COLO668 (cell line): ENCODE results near the gene USP34.

Experiments
- DNase-seq: peaks from one replicate; lab custom pipeline; 2025; ENCODE audit not compliant: unreplicated experiment; lab: John Stamatoyannopoulos, UW

USP34 gene

DNA sequence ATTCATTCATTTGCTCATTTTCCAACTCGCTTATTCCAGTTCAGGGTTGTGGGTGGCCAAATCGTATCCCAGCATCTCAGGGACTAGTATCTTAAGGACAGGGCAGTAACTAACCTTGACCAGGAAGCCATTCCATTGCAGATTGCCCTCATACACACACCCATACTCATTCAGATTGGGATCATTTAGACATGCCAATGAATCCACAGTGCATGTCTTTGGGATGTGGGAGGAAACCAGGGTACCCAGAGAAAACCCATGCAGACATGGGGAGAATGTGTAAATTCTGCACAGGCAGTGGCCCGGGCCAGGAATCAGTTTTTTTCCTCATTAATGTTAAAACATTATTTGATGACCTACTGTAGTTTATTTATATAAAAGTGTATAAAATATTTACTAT is 150.7 kb downstream of the USP34 start:
- no peak for DNase-seq

DNA sequence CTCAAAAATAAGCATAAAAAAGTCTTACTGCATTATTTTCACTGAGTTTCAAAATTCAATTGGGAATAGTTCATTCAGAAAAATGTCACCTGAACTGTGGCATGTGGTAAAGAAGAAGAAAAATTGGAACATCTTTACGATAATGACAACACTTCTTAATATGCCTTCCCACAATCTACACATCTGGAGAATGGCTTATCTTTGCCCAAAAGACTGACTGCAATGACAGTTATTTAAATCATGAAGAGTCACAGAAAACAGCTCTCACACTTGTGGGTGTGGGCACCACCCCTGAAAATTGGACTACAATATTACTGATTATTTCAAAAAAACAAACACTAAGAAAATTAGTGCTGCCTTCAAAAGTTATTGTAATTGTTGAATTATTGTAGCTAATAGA is 152.3 kb downstream of the USP34 start:
- no peak for DNase-seq

DNA sequence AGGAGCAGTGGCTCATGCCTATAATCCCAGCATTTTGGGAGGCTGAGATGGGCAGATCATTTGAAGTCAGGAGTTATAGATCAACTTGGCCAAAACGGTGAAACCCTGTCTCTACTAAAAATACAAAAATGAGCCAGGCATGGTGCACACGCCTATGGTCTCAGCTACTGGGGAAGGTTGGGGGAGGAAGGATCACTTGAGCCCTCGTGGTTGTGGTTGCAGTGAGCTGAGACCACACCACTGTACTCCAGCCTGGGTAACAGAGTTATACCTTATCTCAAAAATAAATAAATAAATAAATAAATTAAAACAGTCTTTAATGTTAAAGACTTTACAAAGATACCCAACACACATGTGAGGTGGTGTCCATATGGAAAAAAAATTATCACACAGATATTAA is 174.9 kb downstream of the USP34 start:
- no peak for DNase-seq

DNA sequence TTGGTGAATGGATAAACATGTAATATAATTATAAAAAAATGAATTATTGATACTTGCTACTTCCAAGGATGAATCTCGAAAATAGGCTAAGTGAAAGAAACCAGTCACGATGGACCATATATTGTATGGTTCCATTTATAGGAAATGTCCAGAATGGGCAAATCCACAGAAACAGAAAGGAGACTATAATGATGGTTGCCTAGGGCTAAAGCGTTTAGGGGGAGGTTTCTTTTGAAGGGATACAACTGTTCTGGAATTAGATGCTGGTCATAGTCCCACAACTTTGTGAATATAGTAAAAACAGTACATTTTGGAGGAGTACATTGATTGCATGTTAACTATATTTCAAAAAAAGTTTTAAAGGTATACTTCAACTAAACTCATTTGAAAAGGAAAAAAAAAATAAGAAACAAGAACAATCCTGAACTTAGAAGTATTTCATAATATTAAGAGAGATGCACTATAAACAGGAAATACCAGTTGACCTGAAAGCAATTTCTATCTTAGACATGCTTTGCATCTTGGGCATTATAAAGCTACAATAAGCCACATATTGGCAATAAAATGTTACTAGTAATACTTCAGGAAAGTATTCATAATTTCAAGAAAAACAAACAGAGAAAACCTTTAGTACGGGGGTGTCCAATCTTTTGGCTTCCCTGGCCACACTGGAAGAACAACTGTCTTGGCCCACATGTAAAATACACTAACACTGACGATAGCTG is 178.9 kb downstream of the USP34 start:
- no peak for DNase-seq

DNA sequence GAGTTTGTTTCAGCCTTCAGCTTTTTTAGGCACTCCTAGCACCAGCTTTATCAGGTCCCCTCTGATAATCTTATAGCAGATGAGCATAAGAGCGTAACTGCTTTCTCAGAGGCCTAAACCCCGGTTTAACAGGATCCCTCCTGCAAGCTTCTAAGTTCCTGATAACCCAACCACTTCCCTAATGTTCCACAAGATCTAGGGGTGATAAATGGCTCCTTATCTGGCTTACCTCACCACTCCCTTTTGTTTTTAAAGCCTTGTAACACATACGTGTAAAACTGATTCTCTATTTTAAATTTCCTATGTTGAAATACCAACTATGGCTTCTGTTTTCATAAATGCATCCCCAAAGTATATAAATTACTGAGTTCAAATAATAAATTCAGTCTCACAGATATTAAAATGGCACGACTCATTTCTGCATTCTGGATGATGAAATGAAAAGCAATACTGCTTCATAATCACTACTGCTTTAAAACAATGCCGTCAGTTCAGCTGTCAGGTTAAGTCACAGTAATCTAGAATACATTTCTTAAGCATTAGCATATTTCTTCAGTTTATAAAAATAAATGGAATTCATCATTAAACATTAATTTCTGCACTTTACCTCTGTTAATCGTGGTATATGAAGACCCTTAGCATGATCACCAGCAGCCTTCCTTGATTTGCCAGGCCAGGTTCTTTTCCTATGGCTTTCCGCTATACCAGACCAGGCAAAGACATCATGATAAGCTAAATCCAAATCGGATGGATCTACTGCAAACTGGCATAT is 182.6 kb downstream of the USP34 start:
- DNase-seq, result no peak

DNA sequence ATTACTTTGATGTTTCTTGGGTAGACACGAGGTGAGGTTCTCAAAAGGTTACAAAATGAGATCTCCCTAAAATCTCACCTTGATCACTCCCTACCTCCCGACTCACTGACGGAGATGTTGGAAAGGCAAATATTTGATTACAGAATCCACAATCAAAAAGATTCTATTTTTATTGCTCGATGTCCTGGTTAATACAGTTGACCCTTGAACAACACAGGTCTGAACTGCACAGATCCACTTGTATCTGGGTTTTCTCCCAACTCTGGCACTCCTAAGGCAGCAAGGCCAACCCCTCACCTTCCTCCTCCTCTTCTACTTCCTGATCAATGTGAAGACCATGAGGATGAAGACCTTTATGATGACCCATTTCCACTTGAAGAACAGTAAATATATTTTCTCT is 183.6 kb downstream of the USP34 start:
- DNase-seq, result no peak

DNA sequence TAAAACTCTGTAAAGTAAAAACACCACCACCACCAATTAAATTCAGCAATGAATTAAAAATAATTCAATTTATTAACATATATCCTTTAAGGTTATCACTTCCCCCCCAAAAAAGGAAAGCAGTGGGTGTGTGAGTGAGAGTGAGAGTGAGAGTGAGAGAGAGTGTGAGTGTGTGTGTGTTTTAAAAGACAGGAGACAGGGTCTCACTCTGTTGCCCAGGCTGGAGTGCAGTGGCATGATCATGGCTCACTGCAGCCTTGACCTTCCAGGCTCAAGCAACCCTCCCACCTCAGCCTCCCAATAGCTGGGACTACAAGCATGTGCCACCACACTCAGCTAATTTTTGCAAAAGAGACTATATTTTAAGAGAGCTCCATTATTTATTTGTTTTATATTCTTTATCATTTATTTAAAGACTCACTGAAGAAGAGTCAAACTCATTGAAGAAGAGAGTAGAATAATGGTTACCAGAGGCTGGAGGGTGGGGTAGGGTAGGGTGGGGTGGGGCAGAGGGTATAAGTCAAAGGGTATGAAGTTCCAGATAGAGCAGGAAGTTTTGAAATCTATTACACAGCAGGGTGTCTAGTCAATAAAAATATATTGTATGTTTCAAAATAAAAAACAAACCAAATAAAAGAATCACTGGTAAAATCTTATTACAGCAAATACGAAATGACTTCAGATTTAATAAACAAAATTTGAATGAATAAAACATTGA is 187.3 kb downstream of the USP34 start:
- no peak for DNase-seq

DNA sequence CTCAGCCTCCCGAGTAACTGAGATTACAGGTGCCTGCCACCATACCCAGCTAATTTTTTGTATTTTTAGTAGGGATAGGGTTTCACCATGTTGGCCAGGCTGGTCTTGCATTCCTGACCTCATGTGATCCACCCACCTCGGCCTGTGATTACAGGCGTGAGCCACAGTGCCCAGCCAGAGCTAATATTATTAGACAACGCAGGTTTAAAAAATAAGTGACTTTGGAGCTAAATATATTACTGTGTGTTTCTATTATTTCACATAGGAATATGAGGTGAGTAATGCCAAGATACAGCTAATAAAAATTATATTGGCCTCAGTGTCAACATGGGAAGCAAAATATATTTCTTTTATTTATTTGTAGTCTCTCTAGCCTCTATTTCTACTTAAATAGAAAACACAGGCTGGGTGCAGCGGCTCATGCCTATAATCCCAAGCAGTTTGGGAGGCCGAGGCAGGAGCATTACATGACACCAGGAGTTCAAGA is 188.7 kb downstream of the USP34 start:
- no peak for DNase-seq

DNA sequence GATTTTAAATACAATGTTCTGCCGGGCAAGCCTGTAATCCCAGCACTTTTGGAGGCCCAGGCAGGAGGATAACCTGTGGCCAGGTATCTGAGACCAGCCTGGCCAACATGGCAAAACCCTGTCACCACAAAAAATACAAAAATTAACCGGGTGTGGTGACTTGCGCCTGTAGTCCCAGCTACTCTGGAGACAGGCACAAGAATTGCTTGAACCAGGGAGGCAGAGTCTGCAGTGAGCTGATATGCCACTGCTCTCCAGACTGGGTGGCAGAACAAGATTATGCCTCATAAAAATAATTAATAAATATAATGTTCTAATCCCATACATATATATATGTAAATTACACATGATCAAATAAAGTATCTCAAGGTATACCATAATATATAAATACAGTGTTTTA is 189.6 kb downstream of the USP34 start:
- no peak for DNase-seq

DNA sequence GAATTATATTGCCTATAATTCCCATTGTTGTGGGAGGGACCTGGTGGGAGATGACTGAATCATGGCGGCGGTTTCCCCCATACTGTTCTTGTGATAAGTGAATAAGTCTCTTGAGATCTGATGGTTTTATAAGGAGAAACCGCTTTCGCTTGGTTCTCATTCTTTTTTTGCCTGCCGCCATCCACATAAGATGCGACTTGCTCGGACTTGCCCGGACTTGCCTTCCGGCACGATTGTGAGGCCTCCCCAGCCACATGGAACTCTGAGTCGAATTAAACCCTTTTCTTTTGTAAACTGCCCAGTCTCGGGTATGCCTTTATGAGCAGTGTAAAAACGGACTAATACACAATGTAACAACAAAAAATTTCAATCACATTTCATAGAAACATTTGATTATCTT is 193.1 kb downstream of the USP34 start:
- no peak for DNase-seq

DNA sequence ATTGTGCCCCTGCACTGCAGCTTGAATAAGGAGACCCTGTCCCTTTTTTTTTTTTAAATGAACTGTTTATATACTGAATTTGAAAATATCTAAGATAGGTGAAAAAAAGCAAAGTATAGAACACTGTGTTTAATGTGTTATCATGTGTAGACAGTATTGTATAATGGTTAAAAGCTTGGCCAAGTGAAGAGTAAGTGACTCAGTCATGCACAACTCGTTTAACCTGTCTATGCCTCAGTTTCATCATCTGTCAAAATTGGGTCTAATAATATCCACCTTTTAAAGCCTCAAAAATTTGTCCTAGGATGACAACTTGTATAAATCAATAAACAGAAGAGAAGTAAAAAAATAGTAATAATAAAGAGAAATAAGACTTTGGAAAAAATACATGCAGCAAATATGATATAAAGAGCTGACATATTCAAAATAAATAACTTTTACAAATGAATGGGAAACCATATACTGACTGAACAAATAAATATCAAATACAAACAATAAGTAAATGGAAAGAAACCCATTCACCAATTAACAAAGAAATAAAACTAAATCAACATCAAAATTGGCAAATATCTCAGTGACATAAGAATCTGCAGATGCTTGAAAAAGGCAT is 195.2 kb downstream of the USP34 start:
- DNase-seq, result no peak

DNA sequence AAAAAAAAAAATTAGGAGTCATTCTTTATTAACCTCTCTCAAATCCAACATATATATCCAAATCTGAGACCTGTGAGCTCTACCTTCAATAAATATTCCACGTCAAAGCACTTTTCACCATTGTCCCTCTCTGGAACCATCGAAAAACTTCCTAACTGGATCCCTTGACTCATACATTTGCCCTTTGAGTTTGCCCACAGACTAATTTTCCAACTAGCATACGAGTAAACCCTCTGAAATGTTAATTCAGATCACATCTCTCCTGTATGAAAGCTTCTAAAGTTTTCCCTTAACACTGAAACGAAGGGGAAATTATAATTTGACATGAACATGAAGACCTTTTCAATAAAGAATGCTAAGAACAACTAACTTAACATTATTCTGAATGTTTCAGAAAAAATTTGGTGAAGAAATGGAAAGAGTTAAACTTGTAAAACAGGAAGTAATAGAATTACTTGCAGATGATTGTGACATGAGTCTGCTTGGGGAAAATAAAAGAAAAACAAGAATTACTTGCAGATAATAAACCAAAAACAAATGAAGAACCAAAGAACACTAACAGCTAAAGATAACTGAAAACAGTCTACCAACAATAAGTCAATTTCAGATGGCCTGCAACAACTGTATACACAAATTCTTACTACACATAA is 198.3 kb downstream of the USP34 start:
- DNase-seq, result no peak

DNA sequence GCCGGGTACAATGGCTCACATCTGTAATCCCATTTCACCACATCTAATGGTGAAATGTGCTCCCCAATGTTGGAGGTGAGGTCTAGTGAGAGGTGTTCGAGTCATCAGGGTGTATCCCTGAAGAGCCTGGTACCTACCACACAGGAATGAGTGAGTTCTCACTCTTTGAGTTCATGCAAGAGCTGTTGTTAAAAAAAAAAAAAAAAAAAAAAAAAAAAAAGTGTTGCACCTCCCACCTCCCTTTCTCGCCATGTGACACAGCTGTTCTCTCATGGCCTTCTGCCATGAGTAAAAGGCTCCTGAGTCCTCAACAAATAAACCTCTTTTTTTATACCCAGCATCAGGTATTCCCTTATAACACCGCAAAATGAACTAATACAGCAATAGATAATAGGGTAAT is 202.6 kb downstream of the USP34 start:
- no peak for DNase-seq

DNA sequence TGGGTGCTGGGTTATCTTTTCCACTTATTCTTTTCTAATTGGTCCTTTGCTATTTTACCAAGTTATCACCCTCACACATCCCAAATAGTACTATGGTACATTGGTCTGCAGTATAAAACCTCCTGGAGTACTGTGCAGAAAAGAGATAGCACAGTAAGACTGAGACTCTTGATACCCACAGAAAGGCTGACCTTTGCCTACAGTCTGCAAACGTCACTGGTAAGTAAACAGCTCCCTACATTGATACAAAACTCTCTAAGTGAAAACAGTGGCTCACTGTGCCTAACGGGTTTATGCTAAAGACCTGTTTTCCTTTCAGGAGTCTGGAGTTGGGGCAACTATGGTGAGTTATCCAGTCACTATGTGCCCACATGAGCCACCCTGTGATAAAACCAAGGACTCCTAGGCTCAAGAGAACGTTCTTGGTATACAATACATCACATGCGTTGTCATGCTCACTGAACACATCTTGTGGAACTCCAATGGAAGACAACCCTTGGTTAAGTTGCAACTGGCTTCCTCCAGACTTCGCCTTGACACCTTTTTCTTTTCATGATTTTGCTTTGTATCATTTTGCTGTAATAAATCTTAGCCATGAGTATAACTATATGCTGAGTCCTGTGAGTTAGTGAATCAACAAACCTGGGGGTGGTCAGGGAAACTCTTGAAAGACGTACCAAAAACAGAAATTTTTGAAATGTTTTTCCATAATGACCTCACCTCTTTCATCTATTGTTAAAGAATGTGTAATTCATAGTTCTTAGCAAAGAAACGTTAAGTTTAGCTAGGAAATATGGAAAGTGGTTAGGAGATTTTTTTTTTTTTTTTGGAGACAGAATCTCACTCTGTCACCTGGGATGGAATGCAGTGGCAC is 204.0 kb downstream of the USP34 start:
- no peak for DNase-seq

DNA sequence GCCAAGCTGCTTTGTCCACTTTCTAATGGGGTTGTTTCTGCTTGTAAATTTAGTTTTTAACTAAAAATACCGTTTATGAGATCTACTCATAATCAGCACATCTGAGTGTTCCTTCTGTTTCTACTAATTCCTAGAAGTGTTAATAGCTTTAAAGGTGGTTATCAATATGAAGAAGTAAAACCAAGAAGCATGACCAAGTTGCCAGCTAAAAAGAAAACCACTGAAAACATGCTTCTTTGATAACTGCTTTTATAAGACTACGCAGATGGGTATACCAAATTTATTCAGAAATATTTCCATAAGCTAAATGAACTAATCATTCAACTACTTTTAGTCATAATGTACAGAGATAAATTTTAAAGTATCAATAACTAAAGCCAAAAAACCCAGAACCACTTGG is 207.1 kb downstream of the USP34 start:
- no peak for DNase-seq

DNA sequence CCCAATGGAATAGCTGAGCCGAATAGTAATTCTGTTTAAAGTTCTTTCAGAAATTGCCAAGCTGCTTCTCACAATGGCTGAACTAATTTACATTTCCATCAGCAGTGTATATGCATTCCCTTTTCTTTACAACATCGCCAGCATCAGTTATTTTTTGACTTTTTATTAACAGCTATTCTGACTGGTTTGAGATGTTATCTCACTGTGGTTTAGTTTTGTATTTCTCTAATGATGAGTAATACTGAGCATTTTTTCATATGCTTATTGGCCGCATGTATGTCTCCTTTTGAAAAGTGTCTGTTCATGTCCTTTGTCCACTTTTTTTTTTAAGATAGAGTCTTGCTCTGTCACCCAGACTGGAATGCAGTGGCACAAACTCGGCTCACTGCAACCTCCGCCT is 208.2 kb downstream of the USP34 start:
- no peak for DNase-seq

DNA sequence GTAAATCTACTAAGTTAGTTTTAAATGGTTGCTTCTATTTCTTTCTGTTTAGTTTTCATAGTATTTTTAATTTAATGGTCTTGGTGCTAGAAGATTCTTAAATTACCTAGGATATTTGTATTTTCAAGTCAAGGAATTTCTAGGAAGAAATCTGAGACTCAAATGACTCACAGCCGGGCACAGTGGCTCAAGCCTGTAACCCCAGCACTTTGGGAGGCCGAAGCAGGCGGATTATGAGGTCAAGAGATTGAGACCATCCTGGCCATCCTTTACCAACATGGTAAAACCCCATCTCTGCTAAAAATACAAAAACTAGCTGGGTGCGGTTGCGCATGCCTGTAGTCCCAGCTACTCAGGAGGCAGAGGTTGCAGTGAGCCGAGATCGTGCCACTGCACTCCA is 213.4 kb downstream of the USP34 start:
- DNase-seq, result no peak

DNA sequence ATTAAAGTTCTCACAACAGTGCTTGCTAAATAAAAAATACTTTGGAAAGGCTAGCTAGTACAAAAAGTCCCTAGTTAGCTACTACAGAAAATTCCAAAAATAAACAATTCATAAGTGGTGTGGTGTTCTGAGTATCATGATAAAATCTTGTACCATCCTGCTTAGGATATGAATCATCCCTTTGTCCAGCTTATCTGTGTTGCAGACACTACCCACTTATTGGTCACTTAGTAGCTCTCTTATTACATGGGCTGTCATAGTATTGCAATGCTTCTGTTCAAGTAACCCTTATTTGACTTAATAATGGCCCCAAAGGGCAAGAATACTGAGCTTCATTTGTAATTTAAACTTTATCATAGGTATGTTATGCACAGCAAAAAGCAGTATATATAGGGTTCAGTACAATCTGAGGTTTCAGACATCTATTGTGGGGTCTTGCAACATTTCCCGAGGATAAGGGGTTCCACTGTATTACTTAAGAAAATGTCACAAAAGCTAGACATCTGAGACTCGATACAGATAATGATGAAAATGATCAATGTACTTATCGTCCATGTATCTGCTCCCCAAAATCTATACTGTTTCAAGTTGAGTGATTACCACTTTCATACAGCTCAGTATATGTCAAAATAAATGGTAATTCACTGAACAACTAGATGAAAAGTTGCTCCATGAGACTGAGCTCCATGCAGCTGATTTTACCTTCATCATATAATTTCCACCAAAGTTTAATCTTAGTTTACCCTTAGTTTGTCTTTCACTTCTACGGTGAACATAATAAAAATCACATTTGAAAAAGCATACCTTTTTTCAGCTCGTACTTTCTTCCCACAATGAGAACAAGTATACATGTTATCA is 215.1 kb downstream of the USP34 start:
- DNase-seq, result no peak

DNA sequence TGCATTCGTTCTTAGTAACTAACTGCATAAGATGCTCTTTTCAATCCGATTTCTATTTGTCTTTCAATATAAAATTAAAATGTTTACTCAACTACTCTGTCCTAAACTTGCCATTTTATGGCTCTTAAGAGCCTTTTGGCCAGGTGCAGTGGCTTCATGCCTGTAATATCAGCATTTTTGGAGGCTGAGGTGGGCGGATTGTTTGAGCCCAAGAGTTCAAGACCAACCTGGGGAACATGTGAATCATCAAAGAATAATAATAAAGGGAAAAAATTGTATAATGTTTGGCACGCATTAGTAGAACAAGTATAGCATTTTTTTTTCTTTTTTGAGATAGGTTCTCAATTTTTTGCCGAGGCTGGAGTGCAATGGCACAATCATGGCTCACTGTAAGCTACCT is 216.4 kb downstream of the USP34 start:
- no peak for DNase-seq
